GM06990 (cell line): Measurements from ENCODE around the gene IZUMO1R.

Source experiments
- DNase-seq: peaks from one replicate; pipeline ENCODE4 v3.0.0-alpha.2; 2011; ENCODE audit not compliant: insufficient read length; ENCODE audit errors: extremely low read depth
- H3K27me3 ChIP-seq: replicated peaks from 2 replicates; pipeline ENCODE4 v1.6.0; 2011; ENCODE audit warnings: low read length; ENCODE audit not compliant: control insufficient read depth, insufficient read depth
- H3K36me3 ChIP-seq: 2 replicates; pipeline ENCODE4 v1.5.1; 2011; ENCODE audit warnings: low read length; ENCODE audit not compliant: control insufficient read depth, insufficient read depth
- H3K4me3 ChIP-seq: replicated peaks from 2 replicates; pipeline ENCODE4 v1.5.1; 2011; ENCODE audit warnings: low read depth, mild to moderate bottlenecking, control low read depth, low read length
- TF ChIP-seq, protein P1 (sequence below): IDR thresholded peaks from 2 replicates; pipeline ENCODE4 v1.5.1; 2011; ENCODE audit warnings: low read length, control low read depth, mild to moderate bottlenecking, inconsistent platforms; ENCODE audit not compliant: insufficient read depth, poor library complexity, severe bottlenecking

Gene IZUMO1R

DNA sequence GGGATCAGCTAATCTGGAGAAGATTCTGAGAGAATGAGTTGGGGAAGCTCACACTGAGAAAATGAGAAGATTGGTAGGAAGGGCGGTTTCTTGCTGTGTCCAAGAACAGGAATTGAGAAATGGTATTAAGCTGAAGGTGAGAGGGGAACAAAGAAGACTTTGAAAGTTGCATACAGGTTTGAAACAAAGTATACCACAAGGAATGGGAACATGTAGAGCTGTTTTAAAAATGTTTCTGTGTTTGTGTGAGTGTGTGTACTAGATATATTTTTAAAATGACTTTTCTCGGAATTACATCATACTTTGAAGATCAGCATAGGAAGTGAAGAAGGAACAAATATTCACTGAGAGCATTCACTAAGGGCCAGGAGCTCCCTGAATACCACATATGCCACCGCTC, 24.4 kb upstream of the IZUMO1R start:
- no peaks in the 10 kb centered on the region for H3K27me3 ChIP-seq
- no peaks in the 10 kb centered on the region for H3K36me3 ChIP-seq
- H3K4me3 ChIP-seq: no peak overlapping the region
- TF ChIP-seq, protein P1, sequence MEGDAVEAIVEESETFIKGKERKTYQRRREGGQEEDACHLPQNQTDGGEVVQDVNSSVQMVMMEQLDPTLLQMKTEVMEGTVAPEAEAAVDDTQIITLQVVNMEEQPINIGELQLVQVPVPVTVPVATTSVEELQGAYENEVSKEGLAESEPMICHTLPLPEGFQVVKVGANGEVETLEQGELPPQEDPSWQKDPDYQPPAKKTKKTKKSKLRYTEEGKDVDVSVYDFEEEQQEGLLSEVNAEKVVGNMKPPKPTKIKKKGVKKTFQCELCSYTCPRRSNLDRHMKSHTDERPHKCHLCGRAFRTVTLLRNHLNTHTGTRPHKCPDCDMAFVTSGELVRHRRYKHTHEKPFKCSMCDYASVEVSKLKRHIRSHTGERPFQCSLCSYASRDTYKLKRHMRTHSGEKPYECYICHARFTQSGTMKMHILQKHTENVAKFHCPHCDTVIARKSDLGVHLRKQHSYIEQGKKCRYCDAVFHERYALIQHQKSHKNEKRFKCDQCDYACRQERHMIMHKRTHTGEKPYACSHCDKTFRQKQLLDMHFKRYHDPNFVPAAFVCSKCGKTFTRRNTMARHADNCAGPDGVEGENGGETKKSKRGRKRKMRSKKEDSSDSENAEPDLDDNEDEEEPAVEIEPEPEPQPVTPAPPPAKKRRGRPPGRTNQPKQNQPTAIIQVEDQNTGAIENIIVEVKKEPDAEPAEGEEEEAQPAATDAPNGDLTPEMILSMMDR: no peak
- peak; percentile 30 for DNase-seq

DNA sequence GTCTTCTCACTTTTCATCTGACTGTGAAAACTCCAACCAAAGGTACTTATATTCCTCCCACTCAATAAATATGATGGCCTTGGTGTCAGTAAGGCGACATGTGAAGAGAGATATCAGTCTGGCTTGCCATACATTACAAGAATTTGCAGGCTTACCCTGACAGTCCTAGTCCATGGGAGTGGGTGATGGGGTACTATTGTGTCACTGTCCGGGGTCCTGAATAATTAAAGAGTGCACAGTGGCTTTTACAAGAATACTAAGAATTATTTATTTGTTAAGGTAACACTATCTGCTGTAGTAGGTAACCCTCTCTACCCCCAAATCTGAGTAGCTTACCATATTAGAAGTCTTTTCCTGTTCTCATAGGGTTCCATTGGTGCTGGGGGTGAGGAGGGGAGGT, 23.1 kb upstream of the IZUMO1R start:
- no peaks in the 10 kb centered on the region for H3K27me3 ChIP-seq
- no peak overlapping the region for H3K4me3 ChIP-seq
- H3K36me3 ChIP-seq: no peaks in the 10 kb centered on the region
- DNase-seq: no peak
- TF ChIP-seq, protein P1: no peak

DNA sequence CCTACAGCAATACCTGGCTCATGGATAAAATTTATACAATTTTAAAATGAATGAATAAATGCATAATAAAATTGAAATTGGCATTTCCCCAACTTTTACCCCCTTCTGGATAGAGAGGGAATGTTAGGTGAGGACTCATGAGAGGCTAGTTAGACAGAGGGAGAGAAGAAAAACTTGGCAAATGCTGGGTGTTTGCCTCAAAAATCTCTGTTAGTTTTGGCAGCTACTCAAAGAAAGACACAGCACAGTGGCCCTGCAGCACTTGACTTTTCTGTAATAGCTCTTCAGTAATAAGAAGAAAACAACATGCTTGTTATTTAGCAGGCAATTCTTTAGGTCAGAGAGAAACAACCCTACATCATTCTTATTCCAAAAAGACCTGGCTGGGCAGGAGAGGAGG, 20.7 kb upstream of the IZUMO1R start:
- no peak for DNase-seq
- TF ChIP-seq, protein P1: no peak
- no peaks in the 10 kb centered on the region for H3K36me3 ChIP-seq
- no peak overlapping the region for H3K4me3 ChIP-seq
- no peaks in the 10 kb centered on the region for H3K27me3 ChIP-seq

DNA sequence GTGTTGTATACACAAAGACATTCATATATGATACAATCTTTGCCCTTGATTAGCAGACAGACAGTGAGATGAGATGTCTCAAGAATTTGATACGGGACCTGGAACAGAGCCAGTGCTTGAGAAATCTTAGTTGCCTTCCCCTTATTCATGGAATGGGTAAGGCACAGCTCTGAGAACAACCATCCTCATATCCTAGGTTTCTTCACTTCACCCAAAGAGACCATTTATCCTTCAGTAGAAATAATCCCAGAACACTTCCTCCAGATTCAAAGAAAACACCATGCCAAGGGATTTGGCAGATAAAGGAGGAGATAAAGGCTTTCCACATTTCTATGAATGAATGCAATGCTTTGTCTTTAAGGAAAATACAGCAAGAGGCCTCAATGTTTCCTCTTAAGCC, 8.8 kb upstream of the IZUMO1R start:
- Histone ChIP-seq H3K36me3 (no peaks in the 10 kb centered on the region), H3K4me3 (no peak overlapping the region), H3K27me3 (no peaks in the 10 kb centered on the region)
- TF ChIP-seq, protein P1: no peak
- no peak for DNase-seq

DNA sequence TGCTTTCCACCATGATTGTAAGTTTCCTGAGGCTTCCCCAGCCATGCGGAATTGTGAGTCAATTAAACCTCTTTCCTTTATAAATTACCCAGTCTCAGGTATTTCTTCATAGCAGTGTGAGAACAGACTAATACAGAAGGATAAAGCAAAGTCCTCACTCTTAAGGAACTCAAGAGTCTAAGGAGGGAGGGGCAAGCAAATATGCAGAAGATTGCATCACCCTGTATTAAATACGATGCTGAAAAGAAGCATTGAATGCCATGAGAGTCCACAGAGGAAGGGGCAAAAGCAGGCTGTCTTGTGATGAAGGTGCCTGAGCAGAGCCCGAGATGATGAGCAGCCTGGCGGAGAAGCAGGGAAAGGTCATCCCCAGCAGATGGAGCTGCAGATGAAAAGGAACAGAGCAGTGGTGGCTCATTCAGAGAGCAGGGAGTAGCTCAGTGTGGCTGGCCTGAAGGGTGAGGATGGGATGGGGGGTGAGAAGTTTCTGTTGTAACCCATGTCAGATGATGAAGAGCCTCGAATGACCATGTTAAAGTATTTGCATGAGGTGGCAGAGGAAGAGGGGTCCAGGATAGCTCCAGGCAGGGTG, 6.3 kb upstream of the IZUMO1R start:
- H3K4me3 ChIP-seq: no peak overlapping the region
- TF ChIP-seq, protein P1: peak; percentile 23
- H3K36me3 ChIP-seq: no peaks in the 10 kb centered on the region
- DNase-seq: no peak
- no peaks in the 10 kb centered on the region for H3K27me3 ChIP-seq

DNA sequence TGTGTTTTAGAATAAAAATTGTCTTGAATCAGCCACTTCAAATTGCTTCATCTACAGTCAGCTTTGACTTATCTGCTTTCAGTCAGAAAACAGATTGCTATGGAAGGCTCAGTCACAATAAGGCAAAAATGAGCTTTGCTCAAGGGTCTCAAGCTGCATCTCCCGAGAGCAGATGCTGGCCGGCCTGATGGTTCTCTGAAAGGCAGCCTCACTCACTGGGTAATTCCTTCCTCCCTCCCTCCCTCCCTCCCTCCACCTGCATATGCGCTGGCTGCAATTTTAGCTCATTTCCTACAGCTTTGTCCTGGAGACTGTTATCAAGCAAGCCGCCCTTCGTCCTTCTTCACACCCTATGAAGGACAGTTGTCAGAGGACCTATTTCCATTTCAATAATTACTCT, 1.6 kb upstream of the IZUMO1R start:
- Histone ChIP-seq H3K4me3 (no peak overlapping the region), H3K36me3 (no peaks in the 10 kb centered on the region), H3K27me3 (no peaks in the 10 kb centered on the region)
- DNase-seq: no peak
- TF ChIP-seq, protein P1: no peak
